Thyroid gland (tissue), 4 donors: ENCODE results near the gene ATXN1L. TPM values are rescaled to one million over a fixed set of nuclear protein-coding genes. Genes with fewer than 3 reads are reported as not detected.

Experiments used
- DNase-seq, 2 donors: peaks; one replicate each; pipeline ENCODE4 v3.0.0-alpha.2; 2019
- H3K27ac ChIP-seq, 3 donors: fragments of 200-600 bp; sonication (generic); 1 replicate in 2 of 3; 2 replicates in 1 of 3; pipeline ENCODE4 v1.5.1; 2016 to 2019; ENCODE audit warnings: mild to moderate bottlenecking in 1 of 3, moderate library complexity in 1 of 3
- H3K27me3 ChIP-seq: fragments of 200-600 bp; sonication (generic); one replicate; pipeline ENCODE4 v1.5.1; 2019
- H3K36me3 ChIP-seq, 2 donors: fragments of 200-600 bp; sonication (generic); one replicate each; pipeline ENCODE4 v1.5.1; 2016 to 2019
- H3K4me1 ChIP-seq, 2 donors: fragments of 200-600 bp; sonication (generic); one replicate each; pipeline ENCODE4 v1.5.1; 2017 to 2019
- H3K4me3 ChIP-seq, 3 donors: fragments of 200-600 bp; sonication (generic); replicated peaks in 1 of 3; 1 replicate in 2 of 3; 2 replicates in 1 of 3; pipeline ENCODE4 v1.5.1; 2016; ENCODE audit warnings: mild to moderate bottlenecking in 1 of 3
- H3K9me3 ChIP-seq: fragments of 200-600 bp; sonication (generic); one replicate; pipeline ENCODE4 v1.5.1; 2017
- CTCF ChIP-seq, 6 experiments: fragments of 200-600 bp in 3 of 6; fragments of 450-650 bp in 3 of 6; sonication (generic) in 3 of 6; IDR thresholded peaks; one replicate each; pipeline ENCODE4 v1.5.1; 2016 to 2019; ENCODE audit warnings: antibody characterized with exemption in 6 of 6, mild to moderate bottlenecking in 2 of 6, inconsistent platforms in 1 of 6, moderate library complexity in 1 of 6
- POLR2A ChIP-seq, 2 donors: fragments of 450-650 bp; IDR thresholded peaks; one replicate each; pipeline ENCODE4 v1.6.1; 2017; ENCODE audit warnings: antibody characterized with exemption in 2 of 2, mild to moderate bottlenecking in 2 of 2, moderate library complexity in 1 of 2
- WGBS, 2 donors: methylation state at CpG; one replicate each; pipeline ENCODE4 v1.1.5; 2017; 5-methylcytosine and 5-hydroxymethylcytosine counted together
- intact Hi-C: fragments of 100-400 bp; cut with DNase I; formaldehyde crosslinking; loops from one replicate; pipeline ENCODE4 v1.15.1; 2023
- total RNA-seq, 4 donors: library from RNA; depleted of rRNA; stranded (reverse); fragments of >200 nt; gene quantifications; one replicate each; pipeline ENCODE4 v1.2.3, GENCODE V29; 2016

The ATXN1L gene
- total RNA-seq, 4 donors from 2014 or later: 23.2 to 39.4 (median 27.1) TPM

DNA sequence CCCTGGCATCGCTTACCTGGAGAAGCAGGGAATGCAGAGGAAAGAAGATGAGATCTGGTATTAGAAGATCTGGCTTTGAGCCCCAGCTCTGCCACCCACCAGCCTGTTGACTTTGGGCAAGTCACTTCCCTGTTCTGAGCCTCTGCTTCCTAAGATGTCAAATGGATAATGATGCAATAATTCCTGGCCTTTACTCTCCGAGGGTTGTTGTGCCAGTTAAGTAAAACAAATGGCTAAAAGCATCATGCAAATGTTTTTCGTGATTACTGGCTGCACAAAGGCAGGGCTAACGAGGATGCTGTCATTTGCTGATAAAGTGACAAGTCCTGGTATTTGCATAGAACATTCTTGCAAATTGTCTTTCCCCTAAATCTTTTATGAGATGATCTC is 39.5 kb downstream of the ATXN1L start:
- DNase-seq: no peak
- no peaks in the 10 kb centered on the region for H3K9me3 ChIP-seq
- no peaks in the 10 kb centered on the region for H3K27me3 ChIP-seq
- H3K4me1 ChIP-seq: peaks cover 5% of the 10 kb centered on the region in 2 donors
- intact Hi-C loops: loop anchor here (10.0 kb wide), 2 partner anchors 70 to 80 kb away; no protein-coding TSS in a partner anchor
- H3K27ac ChIP-seq: no peak overlapping the region
- H3K4me3 ChIP-seq: no peak overlapping the region
- H3K36me3 ChIP-seq: no peaks in the 10 kb centered on the region
- 50 to 63% methylated on average over 4 of the region's 4 CpGs for WGBS, 2 donors
- no peak for TF ChIP-seq POLR2A (IDR thresholded peaks at IDR 0.05)
- TF ChIP-seq CTCF (IDR thresholded peaks at IDR 0.05): no peak

- intact Hi-C loops: loop anchor here (10.0 kb wide), 2 partner anchors 74 to 76 kb away; no protein-coding TSS in a partner anchor
- H3K27ac ChIP-seq: no peak overlapping the region
- peaks cover 0 to 5% of the 10 kb centered on the region in 2 donors for H3K4me1 ChIP-seq
- H3K4me3 ChIP-seq: no peak overlapping the region
- no peaks in the 10 kb centered on the region for H3K36me3 ChIP-seq
- 93 to 94% methylated on average over 3 of the region's 3 CpGs for WGBS, 2 donors
- TF ChIP-seq CTCF (IDR thresholded peaks at IDR 0.05) (no peak), POLR2A (IDR thresholded peaks at IDR 0.05) (no peak)
- no peaks in the 10 kb centered on the region for H3K9me3 ChIP-seq
- DNase-seq: no peak
- H3K27me3 ChIP-seq: no peaks in the 10 kb centered on the region
Measured at GRCh38 chr16:71889147-71889546, 43.4 kb downstream of the ATXN1L start.

- no peak for TF ChIP-seq POLR2A (IDR thresholded peaks at IDR 0.05)
- no peak for TF ChIP-seq CTCF (IDR thresholded peaks at IDR 0.05)
- no peak for DNase-seq
- WGBS, 2 donors: 47 to 48% methylated on average over 7 of the region's 7 CpGs
- H3K4me3 ChIP-seq: peak overlapping the region in 2 of 3 donors; percentile 62 to 92
- peak overlapping the region; percentile 94 to 98 (median 98) for H3K27ac ChIP-seq
- H3K9me3 ChIP-seq: no peaks in the 10 kb centered on the region
- intact Hi-C loops: no loop called here
- H3K4me1 ChIP-seq: peaks cover 15 to 23% of the 10 kb centered on the region in 2 donors
- H3K36me3 ChIP-seq: no peaks in the 10 kb centered on the region
- H3K27me3 ChIP-seq: no peaks in the 10 kb centered on the region
Measured at GRCh38 chr16:71893888-71894228, 48.1 kb downstream of the ATXN1L start.

DNA sequence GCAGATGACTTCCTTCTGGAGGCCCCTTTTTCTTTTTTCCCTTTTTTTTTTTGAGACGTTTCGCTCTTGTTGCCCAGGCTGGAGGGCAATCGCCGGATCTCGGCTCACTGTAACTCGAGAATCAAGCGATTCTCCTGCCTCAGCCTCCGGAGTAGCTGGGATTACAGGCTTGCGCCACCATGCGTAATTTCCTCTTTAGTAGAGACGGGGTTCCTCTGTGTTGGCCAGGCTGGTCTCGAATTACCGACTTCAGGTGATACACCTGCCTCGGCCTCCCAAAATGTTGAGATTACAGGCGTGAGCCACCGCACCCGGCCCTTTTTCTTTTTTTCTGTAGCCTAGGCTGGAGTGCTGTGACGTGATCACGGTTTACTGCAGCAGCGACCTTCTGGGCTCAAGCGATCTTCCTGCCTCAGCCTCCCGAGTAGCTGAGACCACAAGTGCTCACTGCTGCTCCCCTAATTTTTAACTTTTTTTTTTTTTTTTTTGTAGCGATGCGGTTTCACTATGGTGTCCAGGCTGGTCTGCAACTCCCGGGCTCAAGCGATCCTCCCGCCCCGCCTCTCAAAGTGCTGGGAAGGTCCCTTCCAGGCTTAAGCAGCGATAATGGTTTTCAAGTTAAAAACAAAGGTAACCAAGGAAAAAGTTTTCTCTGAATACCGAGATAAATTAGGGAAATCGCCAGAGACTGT is 48.6 kb downstream of the ATXN1L start:
- intact Hi-C loops: no loop called here
- Histone ChIP-seq H3K36me3 (no peaks in the 10 kb centered on the region), H3K4me1 (peaks cover 15 to 28% of the 10 kb centered on the region in 2 donors), H3K27me3 (no peaks in the 10 kb centered on the region), H3K9me3 (no peaks in the 10 kb centered on the region), H3K27ac (peak overlapping the region; percentile 94 to 98 (median 98)), H3K4me3 (peak overlapping the region; percentile 11 to 92 (median 62))
- peak; percentile 40 to 43 for DNase-seq
- TF ChIP-seq CTCF (IDR thresholded peaks at IDR 0.05): no peak
- TF ChIP-seq POLR2A (IDR thresholded peaks at IDR 0.05): no peak
- WGBS, 2 donors: 1% methylated on average over 31 of the region's 31 CpGs

GRCh38 chr16:71894921-71895678 is 49.3 kb downstream of the ATXN1L start, which contains the start of gene IST1:
Gene IST1, plus strand, starts transcription at chr16:71895531. Its CDS starts 20,110 bp downstream, at chr16:71915641.
- intact Hi-C loops: no loop called here
- Histone ChIP-seq H3K4me1 (peaks cover 15 to 35% of the 10 kb centered on the region in 2 donors), H3K27ac (peak within 1 kb of the TSS; percentile 94 to 98 (median 98)), H3K9me3 (no peaks in the 10 kb centered on the region), H3K27me3 (no peaks in the 10 kb centered on the region), H3K36me3 (no peaks in the 10 kb centered on the region), H3K4me3 (peak within 1 kb of the TSS; percentile 50 to 92 (median 76))
- DNase-seq: peak; percentile 98 to 99
- TF ChIP-seq CTCF (IDR thresholded peaks at IDR 0.05): peak in 2 of 6 experiments; percentile 14 to 15
- peak; percentile 83 to 96 for TF ChIP-seq POLR2A (IDR thresholded peaks at IDR 0.05)
- WGBS, 2 donors: 0 to 1% methylated on average over 37 to 46 of the region's 67 CpGs
